ENCODE data around the gene POU2F1.

POU2F1 gene

GRCh38 chr1:167465743-167466142, 245.1 kb downstream of the POU2F1 start:
- Histone ChIP-seq H3K4me2 (ENCODE audit: insufficient read depth, low read length, poor library complexity, severe bottlenecking) (no peak overlapping the region), H3K23ac (ENCODE audit: low read depth, low read length, poor library complexity) (no peak overlapping the region), H3K27ac (replicated peaks; ENCODE audit: low read length) (no peak overlapping the region), H3K79me1 (ENCODE audit: low read depth, low read length) (no peaks in the 10 kb centered on the region), H2BK15ac (ENCODE audit: low read length) (no peak overlapping the region), H2BK12ac (ENCODE audit: low read length) (no peak overlapping the region), H3K4me3 (ENCODE audit: low read length in 2 of 2) (no peak overlapping the region), H2AFZ (ENCODE audit: low read length) (peak overlapping the region; percentile 34), H4K91ac (ENCODE audit: low read depth, low read length, poor library complexity) (no peak overlapping the region), H3K18ac (ENCODE audit: low read length) (no peak overlapping the region), H3K9me3 (replicated peaks in 1 of 2; ENCODE audit: control insufficient read depth in 2 of 2, insufficient read depth in 1 of 2, low read depth in 1 of 2, low read length in 2 of 2) (no peaks in the 10 kb centered on the region), H2AK5ac (ENCODE audit: low read depth, low read length) (no peak overlapping the region), H3K14ac (ENCODE audit: low read length) (no peak overlapping the region), H2BK5ac (ENCODE audit: low read length) (no peak overlapping the region), H4K8ac (ENCODE audit: low read depth, low read length) (no peak overlapping the region), H3K36me3 (replicated peaks in 1 of 2; ENCODE audit: control insufficient read depth in 2 of 2, insufficient read depth in 2 of 2, low read length in 2 of 2) (no peaks in the 10 kb centered on the region), H3K27me3 (ENCODE audit: control insufficient read depth in 3 of 3, insufficient read depth in 3 of 3, low read depth in 1 of 3, low read length in 3 of 3) (no peaks in the 10 kb centered on the region), H3K9ac (ENCODE audit: low read depth, low read length, poor library complexity) (no peak overlapping the region), H2BK120ac (ENCODE audit: low read depth, low read length) (no peak overlapping the region), H3K4ac (ENCODE audit: low read length) (no peak overlapping the region), H3K4me1 (ENCODE audit: control insufficient read depth in 2 of 2, insufficient read depth in 1 of 2, low read depth in 1 of 2, low read length in 2 of 2) (peaks cover 16 to 21% of the 10 kb centered on the region in 2 donors)
- no peak for DNase-seq (ENCODE audit: low spot score)
- no CpG with 5 or more reads among the region's 1 CpG for WGBS, 2 donors (ENCODE audit: extremely low coverage in 2 of 2, insufficient read length in 2 of 2, insufficient replicate concordance in 1 of 2)

DNA sequence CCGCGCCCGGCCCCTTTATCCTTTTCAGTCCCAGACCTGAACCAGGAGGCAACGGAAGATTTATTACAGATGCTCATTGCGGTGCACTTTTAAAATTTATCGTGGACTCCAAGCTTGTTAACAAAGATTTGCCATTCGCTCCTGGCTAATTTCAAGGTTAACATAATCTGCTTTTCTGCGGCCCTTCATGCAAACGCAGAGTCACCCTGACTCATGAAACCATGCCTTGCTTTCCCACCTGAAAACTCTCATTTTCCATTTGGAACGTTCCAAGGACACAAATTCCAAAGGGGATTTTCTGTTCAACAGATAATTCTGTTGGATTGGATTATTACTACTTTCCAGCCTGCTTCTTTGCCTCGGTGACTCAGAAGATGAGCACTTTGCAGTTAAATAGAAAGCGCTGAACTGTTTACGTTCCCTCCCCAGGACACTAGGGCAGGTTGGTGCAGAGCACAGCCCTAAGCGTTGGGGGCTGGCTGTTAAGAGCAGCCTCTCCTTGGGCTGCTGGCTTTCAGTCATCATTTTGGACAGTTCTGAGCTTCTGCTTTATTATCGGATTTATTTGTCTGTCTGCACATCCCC, 246.5 kb downstream of the POU2F1 start:
- Histone ChIP-seq H3K36me3 (replicated peaks in 1 of 2; ENCODE audit: control insufficient read depth in 2 of 2, insufficient read depth in 2 of 2, low read length in 2 of 2) (no peaks in the 10 kb centered on the region), H3K4me2 (ENCODE audit: insufficient read depth, low read length, poor library complexity, severe bottlenecking) (peak overlapping the region; percentile 13), H3K79me1 (ENCODE audit: low read depth, low read length) (no peaks in the 10 kb centered on the region), H2AFZ (ENCODE audit: low read length) (peak overlapping the region; percentile 64), H3K9me3 (replicated peaks in 1 of 2; ENCODE audit: control insufficient read depth in 2 of 2, insufficient read depth in 1 of 2, low read depth in 1 of 2, low read length in 2 of 2) (no peaks in the 10 kb centered on the region), H3K9ac (ENCODE audit: low read depth, low read length, poor library complexity) (no peak overlapping the region), H2BK5ac (ENCODE audit: low read length) (no peak overlapping the region), H3K18ac (ENCODE audit: low read length) (no peak overlapping the region), H2BK15ac (ENCODE audit: low read length) (no peak overlapping the region), H3K4ac (ENCODE audit: low read length) (no peak overlapping the region), H2BK120ac (ENCODE audit: low read depth, low read length) (no peak overlapping the region), H4K8ac (ENCODE audit: low read depth, low read length) (no peak overlapping the region), H2AK5ac (ENCODE audit: low read depth, low read length) (no peak overlapping the region), H3K14ac (ENCODE audit: low read length) (no peak overlapping the region), H3K23ac (ENCODE audit: low read depth, low read length, poor library complexity) (no peak overlapping the region), H4K91ac (ENCODE audit: low read depth, low read length, poor library complexity) (no peak overlapping the region), H3K4me1 (ENCODE audit: control insufficient read depth in 2 of 2, insufficient read depth in 1 of 2, low read depth in 1 of 2, low read length in 2 of 2) (peaks cover 16 to 24% of the 10 kb centered on the region in 2 donors), H3K4me3 (ENCODE audit: low read length in 2 of 2) (no peak overlapping the region), H3K27me3 (ENCODE audit: control insufficient read depth in 3 of 3, insufficient read depth in 3 of 3, low read depth in 1 of 3, low read length in 3 of 3) (no peaks in the 10 kb centered on the region), H2BK12ac (ENCODE audit: low read length) (no peak overlapping the region), H3K27ac (replicated peaks; ENCODE audit: low read length) (peak overlapping the region; percentile 22)
- no CpG with 5 or more reads among the region's 15 CpGs for WGBS, 2 donors (ENCODE audit: extremely low coverage in 2 of 2, insufficient read length in 2 of 2, insufficient replicate concordance in 1 of 2)
- no peak for DNase-seq (ENCODE audit: low spot score)

- no peak overlapping the region for H2AK5ac ChIP-seq (ENCODE audit: low read depth, low read length)
- H3K18ac ChIP-seq (ENCODE audit: low read length), result no peak overlapping the region
- H2BK12ac ChIP-seq (ENCODE audit: low read length), result no peak overlapping the region
- no peak overlapping the region for H3K4ac ChIP-seq (ENCODE audit: low read length)
- H4K91ac ChIP-seq (ENCODE audit: low read depth, low read length, poor library complexity), result no peak overlapping the region
- H3K23ac ChIP-seq (ENCODE audit: low read depth, low read length, poor library complexity), result no peak overlapping the region
- H3K4me1 ChIP-seq (ENCODE audit: control insufficient read depth in 2 of 2, insufficient read depth in 1 of 2, low read depth in 1 of 2, low read length in 2 of 2), result peaks cover 17 to 29% of the 10 kb centered on the region in 2 donors
- no peaks in the 10 kb centered on the region for H3K9me3 ChIP-seq (replicated peaks in 1 of 2; ENCODE audit: control insufficient read depth in 2 of 2, insufficient read depth in 1 of 2, low read depth in 1 of 2, low read length in 2 of 2)
- no peaks in the 10 kb centered on the region for H3K27me3 ChIP-seq (ENCODE audit: control insufficient read depth in 3 of 3, insufficient read depth in 3 of 3, low read depth in 1 of 3, low read length in 3 of 3)
- H3K36me3 ChIP-seq (replicated peaks in 1 of 2; ENCODE audit: control insufficient read depth in 2 of 2, insufficient read depth in 2 of 2, low read length in 2 of 2), result no peaks in the 10 kb centered on the region
- no peak overlapping the region for H3K4me3 ChIP-seq (ENCODE audit: low read length in 2 of 2)
- no peak overlapping the region for H4K8ac ChIP-seq (ENCODE audit: low read depth, low read length)
- no peak overlapping the region for H3K14ac ChIP-seq (ENCODE audit: low read length)
- no peak overlapping the region for H2BK5ac ChIP-seq (ENCODE audit: low read length)
- peak overlapping the region; percentile 22 for H3K27ac ChIP-seq (replicated peaks; ENCODE audit: low read length)
- DNase-seq (ENCODE audit: low spot score), result no peak
- no CpG with 5 or more reads among the region's 9 CpGs for WGBS, 2 donors (ENCODE audit: extremely low coverage in 2 of 2, insufficient read length in 2 of 2, insufficient replicate concordance in 1 of 2)
- peak overlapping the region; percentile 64 for H2AFZ ChIP-seq (ENCODE audit: low read length)
- H3K9ac ChIP-seq (ENCODE audit: low read depth, low read length, poor library complexity), result no peak overlapping the region
- no peak overlapping the region for H2BK15ac ChIP-seq (ENCODE audit: low read length)
- peak overlapping the region; percentile 13 for H3K4me2 ChIP-seq (ENCODE audit: insufficient read depth, low read length, poor library complexity, severe bottlenecking)
- no peak overlapping the region for H2BK120ac ChIP-seq (ENCODE audit: low read depth, low read length)
- H3K79me1 ChIP-seq (ENCODE audit: low read depth, low read length), result no peaks in the 10 kb centered on the region
Observed at GRCh38 chr1:167467752-167468151, 247.1 kb downstream of the POU2F1 start.

GRCh38 chr1:167469280-167469965, 248.7 kb downstream of the POU2F1 start:
- Histone ChIP-seq H3K27ac (replicated peaks; ENCODE audit: low read length) (no peak overlapping the region), H2BK12ac (ENCODE audit: low read length) (no peak overlapping the region), H4K8ac (ENCODE audit: low read depth, low read length) (no peak overlapping the region), H2BK120ac (ENCODE audit: low read depth, low read length) (no peak overlapping the region), H4K91ac (ENCODE audit: low read depth, low read length, poor library complexity) (no peak overlapping the region), H3K4ac (ENCODE audit: low read length) (no peak overlapping the region), H2BK15ac (ENCODE audit: low read length) (no peak overlapping the region), H3K4me2 (ENCODE audit: insufficient read depth, low read length, poor library complexity, severe bottlenecking) (no peak overlapping the region), H2BK5ac (ENCODE audit: low read length) (no peak overlapping the region), H3K4me3 (ENCODE audit: low read length in 2 of 2) (no peak overlapping the region), H3K18ac (ENCODE audit: low read length) (no peak overlapping the region), H3K14ac (ENCODE audit: low read length) (no peak overlapping the region), H3K79me1 (ENCODE audit: low read depth, low read length) (no peaks in the 10 kb centered on the region), H3K36me3 (replicated peaks in 1 of 2; ENCODE audit: control insufficient read depth in 2 of 2, insufficient read depth in 2 of 2, low read length in 2 of 2) (no peaks in the 10 kb centered on the region), H3K23ac (ENCODE audit: low read depth, low read length, poor library complexity) (no peak overlapping the region), H2AK5ac (ENCODE audit: low read depth, low read length) (no peak overlapping the region), H3K9ac (ENCODE audit: low read depth, low read length, poor library complexity) (no peak overlapping the region), H3K4me1 (ENCODE audit: control insufficient read depth in 2 of 2, insufficient read depth in 1 of 2, low read depth in 1 of 2, low read length in 2 of 2) (peaks cover 19 to 34% of the 10 kb centered on the region in 2 donors), H3K27me3 (ENCODE audit: control insufficient read depth in 3 of 3, insufficient read depth in 3 of 3, low read depth in 1 of 3, low read length in 3 of 3) (no peaks in the 10 kb centered on the region), H2AFZ (ENCODE audit: low read length) (no peak overlapping the region), H3K9me3 (replicated peaks in 1 of 2; ENCODE audit: control insufficient read depth in 2 of 2, insufficient read depth in 1 of 2, low read depth in 1 of 2, low read length in 2 of 2) (no peaks in the 10 kb centered on the region)
- no peak for DNase-seq (ENCODE audit: low spot score)
- WGBS, 2 donors (ENCODE audit: extremely low coverage in 2 of 2, insufficient read length in 2 of 2, insufficient replicate concordance in 1 of 2), result no CpG with 5 or more reads among the region's 7 CpGs
